Adrenal gland (tissue), 12 donors: ENCODE results near the gene TLE6. TPM values are rescaled to one million over a fixed set of nuclear protein-coding genes. Genes with fewer than 3 reads are reported as not detected.

Experiments
- DNase-seq, 7 donors: peaks; one replicate each; pipeline ENCODE4 v3.0.0-alpha.2; 2019 to 2020
- H3K27ac ChIP-seq, 5 donors: fragments of 200-600 bp; sonication (generic) in 4 of 5; 1 replicate in 3 of 5; 2 replicates in 2 of 5; pipeline versions ENCODE4 v1.5.1 to v1.8.0; 2016 to 2020; ENCODE audit warnings: mild to moderate bottlenecking in 1 of 5
- H3K27me3 ChIP-seq: fragments of 200-600 bp; 2 replicates; pipeline ENCODE4 v1.8.0; 2021
- H3K36me3 ChIP-seq, 2 donors: fragments of 200-600 bp; replicated peaks in 1 of 2; 1 replicate in 1 of 2; 2 replicates in 1 of 2; pipeline versions ENCODE4 v1.5.1 to v1.8.0; 2018 to 2022
- H3K4me1 ChIP-seq, 2 donors: fragments of 200-600 bp; replicated peaks in 1 of 2; 1 replicate in 1 of 2; 2 replicates in 1 of 2; pipeline versions ENCODE4 v1.5.1 to v1.8.0; 2018 to 2021
- H3K4me3 ChIP-seq, 4 donors: fragments of 200-600 bp; sonication (generic) in 3 of 4; one replicate each; pipeline ENCODE4 v1.5.1; 2016 to 2018
- H3K9me3 ChIP-seq, 3 donors: fragments of 200-600 bp; sonication (generic) in 1 of 3; replicated peaks in 1 of 3; 1 replicate in 2 of 3; 2 replicates in 1 of 3; pipeline versions ENCODE4 v1.5.1 to v1.8.0; 2016 to 2021
- CTCF ChIP-seq, 6 experiments: fragments of 450-650 bp in 4 of 6; fragments of 200-600 bp in 2 of 6; sonication (generic) in 1 of 6; IDR thresholded peaks; 1 replicate in 5 of 6; 2 replicates in 1 of 6; pipeline versions ENCODE4 v1.5.1 to v1.8.0; 2016 to 2021; ENCODE audit warnings: antibody characterized with exemption in 6 of 6, mild to moderate bottlenecking in 2 of 6, moderate library complexity in 1 of 6
- POLR2A ChIP-seq, 2 donors: fragments of 450-650 bp; IDR thresholded peaks; one replicate each; pipeline ENCODE4 v1.6.1; 2017; ENCODE audit warnings: antibody characterized with exemption in 2 of 2, mild to moderate bottlenecking in 2 of 2, moderate library complexity in 1 of 2
- WGBS, 4 donors: extraction: QIAGEN DNeasy Blood & Tissue Kit in 2 of 4; methylation state at CpG; one replicate each; pipeline versions ENCODE4 v1.1.5 to v1.1.7; 2013 to 2017; 5-methylcytosine and 5-hydroxymethylcytosine counted together
- intact Hi-C, 2 donors: fragments of 100-400 bp; cut with DNase I; formaldehyde crosslinking; loops; one replicate each; pipeline versions ENCODE4 v1.14.1 to v1.15.0; 2022 to 2023
- polyA plus RNA-seq, 3 donors: library from polyadenylated mRNA; stranded (reverse); fragments of 200-250 nt in 2 of 3; fragments of 350-450 nt in 1 of 3; fragmentation: Illumina TruSeq in 1 of 3; extraction: RNeasy Lipid Tissue Mini Kit (QIAGEN cat#74804) in 1 of 3; gene quantifications; one replicate each; pipeline ENCODE4 v1.2.3, GENCODE V29; 2013 to 2014
- total RNA-seq, 9 donors: library from RNA; depleted of rRNA in 4 of 9; stranded (reverse); fragments of >200 nt in 4 of 9; fragments of 120-200 nt in 1 of 9; fragmentation: NEBNext Ultra II Directional in 1 of 9; extraction: Animal tissue kit (Norgen Biotek cat#: 25700) in 1 of 9; gene quantifications; one replicate each; pipeline versions ENCODE4 v1.1.0 to v1.2.4, GENCODE V29; 2013 to 2023
- donor health status: healthy with polysubstance abuse.
- donor health status: Bipolar disorder and iron deficiency.
- donor health status: DM: yes; HTN: yes; CAD: no.
- donor health status: DM: no; HTN: no; CAD: no.
- donor health status: DM: no; HTN: no; CAD: no.
- donor health status: DM: yes; HTN: yes; CAD: no.

The TLE6 gene
- total and polyA plus RNA-seq, 12 donors: 0.48 to 13.9 (median 2.0) TPM

- H3K4me1 ChIP-seq: peaks cover 26 to 66% of the 10 kb centered on the region in 2 donors
- no peak overlapping the region for H3K4me3 ChIP-seq
- no peaks in the 10 kb centered on the region for H3K9me3 ChIP-seq
- H3K27ac ChIP-seq: peak overlapping the region in 4 of 5 donors; percentile 33 to 85 (median 74)
- TF ChIP-seq CTCF (IDR thresholded peaks at IDR 0.05) (no peak), POLR2A (IDR thresholded peaks at IDR 0.05) (no peak)
- DNase-seq: peak; percentile 40 to 79 (median 59)
- intact Hi-C loops: loop anchor here in 1 of 2 donors (10.0 kb wide), 1 partner anchor 60 kb away; no protein-coding TSS in a partner anchor
- 25 to 32% (median 29%) methylated on average over 14 of the region's 14 CpGs for WGBS, 4 donors
- H3K27me3 ChIP-seq: no peaks in the 10 kb centered on the region
- H3K36me3 ChIP-seq: no peaks in the 10 kb centered on the region
Observed at GRCh38 chr19:2974342-2975041, 2.9 kb upstream of the TLE6 start.

- intact Hi-C loops: loop anchor here in 1 of 2 donors (10.0 kb wide), 1 partner anchor 58 kb away; no protein-coding TSS in a partner anchor
- TF ChIP-seq POLR2A (IDR thresholded peaks at IDR 0.05) (no peak), CTCF (IDR thresholded peaks at IDR 0.05) (no peak)
- Histone ChIP-seq H3K27me3 (no peaks in the 10 kb centered on the region), H3K9me3 (no peaks in the 10 kb centered on the region), H3K4me1 (peaks cover 21 to 56% of the 10 kb centered on the region in 2 donors), H3K27ac (peak overlapping the region in 3 of 5 donors; percentile 8 to 77 (median 47)), H3K36me3 (no peaks in the 10 kb centered on the region), H3K4me3 (peak overlapping the region in 3 of 4 donors; percentile 33 to 61 (median 35))
- 9 to 14% (median 10%) methylated on average over 15 of the region's 15 CpGs for WGBS, 4 donors
- no peak for DNase-seq
Observed at GRCh38 chr19:2976609-2977000, 759 bp upstream of the TLE6 start.

GRCh38 chr19:2977746-2978138 is 378 bp downstream of the TLE6 start:
- Histone ChIP-seq H3K9me3 (no peaks in the 10 kb centered on the region), H3K4me1 (peaks cover 18 to 48% of the 10 kb centered on the region in 2 donors), H3K27me3 (no peaks in the 10 kb centered on the region), H3K36me3 (no peaks in the 10 kb centered on the region), H3K4me3 (peak overlapping the region in 1 of 4 donors; percentile 61), H3K27ac (peak overlapping the region in 3 of 5 donors; percentile 8 to 77 (median 47))
- no peak for DNase-seq
- TF ChIP-seq CTCF (IDR thresholded peaks at IDR 0.05) (no peak), POLR2A (IDR thresholded peaks at IDR 0.05) (no peak)
- intact Hi-C loops: loop anchor here in 1 of 2 donors (10.0 kb wide), 1 partner anchor 57 kb away; no protein-coding TSS in a partner anchor
- WGBS, 4 donors: 49 to 70% (median 57%) methylated on average over 8 to 10 of the region's 10 CpGs

- no peaks in the 10 kb centered on the region for H3K27me3 ChIP-seq
- no peaks in the 10 kb centered on the region for H3K9me3 ChIP-seq
- peaks cover 22 to 51% of the 10 kb centered on the region in 2 donors for H3K4me1 ChIP-seq
- no peak for TF ChIP-seq POLR2A (IDR thresholded peaks at IDR 0.05)
- peak overlapping the region in 2 of 5 donors; percentile 47 to 77 for H3K27ac ChIP-seq
- no peak overlapping the region for H3K4me3 ChIP-seq
- no peaks in the 10 kb centered on the region for H3K36me3 ChIP-seq
- WGBS, 4 donors: 80 to 86% (median 82%) methylated on average over 9 to 11 of the region's 11 CpGs
- no peak for DNase-seq
- intact Hi-C loops: loop anchor here in 1 of 2 donors (10.0 kb wide), 1 partner anchor 57 kb away; no protein-coding TSS in a partner anchor
Observed at GRCh38 chr19:2978166-2978767, 903 bp downstream of the TLE6 start.
